Cardiac muscle cell (in vitro differentiated cells and primary cell): Measurements from ENCODE around the gene NDUFB7. TPM values are rescaled to one million over a fixed set of nuclear protein-coding genes. Genes with fewer than 3 reads are reported as not detected.
"Not testable (repeated sequence)": the region's sequence is repeated elsewhere in the genome, so short reads cannot be mapped to it uniquely, and the experiment has no call there.

Source experiments
- DNase-seq, 2 donors: peaks; one replicate each; pipeline versions ENCODE4 v3.0.0 to v3.0.0-alpha.2; 2010 to 2017; ENCODE audit warnings: low read depth in 1 of 2, low spot score in 1 of 2
- H3K27ac ChIP-seq: fragments of 200-600 bp; sonication (generic); 2 replicates; pipeline ENCODE4 v1.5.1; 2016
- H3K27me3 ChIP-seq: fragments of 200-600 bp; sonication (generic); 2 replicates; pipeline ENCODE4 v1.6.0; 2016; ENCODE audit warnings: control low read depth
- H3K36me3 ChIP-seq: fragments of 200-600 bp; sonication (generic); 2 replicates; pipeline ENCODE4 v1.5.1; 2016; ENCODE audit warnings: control low read depth
- H3K4me1 ChIP-seq: fragments of 200-600 bp; sonication (generic); 2 replicates; pipeline ENCODE4 v1.8.1; 2017; ENCODE audit warnings: low read depth, mild to moderate bottlenecking, mixed run types
- H3K4me3 ChIP-seq: fragments of 200-600 bp; sonication (generic); 2 replicates; pipeline ENCODE4 v1.5.1; 2016; ENCODE audit warnings: mild to moderate bottlenecking
- H3K9me3 ChIP-seq: fragments of 200-600 bp; sonication (generic); 2 replicates; pipeline ENCODE4 v1.5.1; 2017; ENCODE audit warnings: low read depth, mild to moderate bottlenecking, control low read depth
- CTCF ChIP-seq: IDR thresholded peaks from 2 replicates; pipeline ENCODE4 v1.5.1; 2012; ENCODE audit warnings: low read depth, mild to moderate bottlenecking, low read length
- polyA plus RNA-seq: library from polyadenylated mRNA; unstranded; fragments of >200 nt; fragmentation: Nextera tagmentation; extraction: Ambion mirVana; gene quantifications from 2 replicates; pipeline ENCODE4 v1.2.1, GENCODE V29; 2016
- total RNA-seq: library from RNA; depleted of rRNA; stranded (reverse); fragments of >200 nt; gene quantifications from 2 replicates; pipeline ENCODE4 v1.2.3, GENCODE V29; 2016

Gene NDUFB7
- total and polyA plus RNA-seq, 2 experiments from 2014 or later, result 381 to 518 TPM

GRCh38 chr19:14553042-14553938, 18.6 kb downstream of the NDUFB7 start:
- Histone ChIP-seq H3K9me3 (no peaks in the 10 kb centered on the region), H3K27me3 (no peaks in the 10 kb centered on the region), H3K36me3 (no peaks in the 10 kb centered on the region), H3K4me3 (no peak overlapping the region), H3K4me1 (peaks cover 7% of the 10 kb centered on the region), H3K27ac (no peak overlapping the region)
- no peak for DNase-seq
- no peak for TF ChIP-seq CTCF

DNA sequence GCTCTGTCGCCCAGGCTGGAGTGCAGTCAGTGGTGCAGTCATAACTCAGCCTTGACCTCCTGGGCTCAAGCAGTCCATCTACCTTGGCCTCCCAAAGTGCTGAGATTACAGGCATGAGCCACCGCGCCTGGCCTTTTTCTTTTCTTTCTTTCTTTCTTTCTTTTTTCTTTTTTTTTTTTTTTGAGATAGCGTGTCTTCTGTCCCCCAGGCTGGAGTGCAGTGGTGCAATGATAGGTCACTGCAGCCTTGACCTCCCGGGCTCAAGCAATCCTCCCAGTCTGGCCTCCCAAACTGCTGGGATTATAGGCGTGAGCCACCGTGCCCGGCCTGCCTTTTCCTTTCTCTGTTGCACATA, 19.9 kb downstream of the NDUFB7 start:
- not testable (repeated sequence) for H3K27ac ChIP-seq

GRCh38 chr19:14551134-14552005, 20.5 kb downstream of the NDUFB7 start:
- not testable (repeated sequence) for H3K4me3 ChIP-seq, H3K9me3 ChIP-seq, H3K4me1 ChIP-seq, H3K27me3 ChIP-seq, H3K36me3 ChIP-seq
- TF ChIP-seq CTCF, result peak; percentile 31
- peak overlapping the region; percentile 51 for H3K27ac ChIP-seq
- peak; percentile 59 to 82 for DNase-seq

More for the DNA sequence above, 19.9 kb downstream of the NDUFB7 start:
- H3K9me3 ChIP-seq, DNase-seq, H3K4me3 ChIP-seq, H3K27me3 ChIP-seq, H3K4me1 ChIP-seq, H3K36me3 ChIP-seq: not testable (repeated sequence)

GRCh38 chr19:14550201-14550754, 21.6 kb downstream of the NDUFB7 start:
- TF ChIP-seq CTCF, result no peak
- peaks cover 7% of the 10 kb centered on the region for H3K4me1 ChIP-seq

GRCh38 chr19:14545716-14546082, 26.2 kb downstream of the NDUFB7 start:
- H3K27me3 ChIP-seq, result no peaks in the 10 kb centered on the region

More at GRCh38 chr19:14550201-14550754, 21.6 kb downstream of the NDUFB7 start:
- Histone ChIP-seq H3K4me3 (no peak overlapping the region), H3K27me3 (no peaks in the 10 kb centered on the region), H3K36me3 (no peaks in the 10 kb centered on the region), H3K9me3 (no peaks in the 10 kb centered on the region), H3K27ac (no peak overlapping the region)
- peak in 1 of 2 donors; percentile 11 for DNase-seq

More at GRCh38 chr19:14545716-14546082, 26.2 kb downstream of the NDUFB7 start:
- H3K36me3 ChIP-seq, result no peaks in the 10 kb centered on the region
- H3K9me3 ChIP-seq, result no peaks in the 10 kb centered on the region
- TF ChIP-seq CTCF, result no peak
- H3K4me1 ChIP-seq, result peaks cover 8% of the 10 kb centered on the region
- no peak for DNase-seq
- H3K27ac ChIP-seq, result no peak overlapping the region
- H3K4me3 ChIP-seq, result no peak overlapping the region
